HG03354 (cell line): ENCODE measurements around the gene ASCC2.

Source experiments
- ATAC-seq: cut with Tn5 transposase; IDR thresholded peaks from one replicate; pipeline ENCODE4 v1.9.1; 2021; ENCODE audit warnings: mild to moderate bottlenecking; ENCODE audit not compliant: unreplicated experiment, poor library complexity, severe bottlenecking

The ASCC2 gene

DNA sequence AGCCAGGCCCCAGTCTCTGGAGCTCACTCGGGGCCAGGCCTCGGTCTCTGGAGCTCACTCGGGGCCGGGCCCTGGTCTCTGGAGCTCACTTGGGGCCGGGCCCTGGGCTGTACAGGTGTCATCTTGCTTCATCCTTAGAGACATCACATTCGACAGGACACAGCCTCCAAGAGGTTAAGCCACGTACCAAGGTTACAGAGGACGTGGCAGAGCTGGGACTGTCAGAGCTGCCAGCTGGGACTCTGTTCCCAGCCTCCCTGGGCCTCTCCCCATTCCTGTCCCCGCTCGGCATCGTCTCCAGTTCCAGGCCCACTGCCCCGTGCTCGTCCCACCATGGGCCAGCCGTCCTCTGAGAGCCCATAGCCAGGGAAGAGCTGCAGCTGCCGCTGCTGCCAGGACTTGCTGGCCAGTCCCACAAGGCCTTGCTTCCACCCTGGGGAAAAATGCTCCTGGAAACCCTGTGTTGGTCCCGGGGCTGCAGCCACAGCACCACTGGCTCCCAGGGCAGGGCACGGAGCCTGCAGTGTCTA, 98.7 kb downstream of the ASCC2 start:
- ATAC-seq = no peak
